SH-SY5Y (cell line): ENCODE results near the gene CD86.

Experiments used
- GATA2 ChIP-seq: IDR thresholded peaks from 2 replicates; pipeline ENCODE4 v1.6.1; 2011; ENCODE audit warnings: mild to moderate bottlenecking, low read depth, low read length
- GATA3 ChIP-seq: IDR thresholded peaks from 2 replicates; pipeline ENCODE4 v1.6.1; 2011; ENCODE audit warnings: low read depth, mild to moderate bottlenecking, low read length, moderate library complexity

DNA sequence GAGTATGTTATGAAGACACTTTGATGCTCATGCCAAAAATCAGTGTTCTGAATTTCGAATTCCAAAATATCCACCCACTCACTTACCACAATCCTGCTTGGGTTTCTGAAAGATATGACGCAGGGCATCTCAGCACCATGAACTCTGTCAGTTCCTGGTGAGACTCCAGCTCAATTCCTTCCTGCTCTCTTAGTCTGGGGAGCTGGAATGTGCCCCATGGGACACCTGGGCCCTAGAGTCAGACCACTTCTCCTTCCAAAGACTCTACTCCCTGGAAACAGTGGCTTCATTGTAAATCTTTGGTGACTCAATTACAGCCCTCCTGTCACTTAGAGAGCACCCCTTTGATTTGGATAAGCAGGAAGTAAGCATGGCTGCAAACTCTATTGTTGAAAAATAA, 50.5 kb downstream of the CD86 start:
- TF ChIP-seq GATA2, result no peak
- TF ChIP-seq GATA3, result no peak
